ENCODE measurements around the gene PCNX3.
"Not testable (repeated sequence)": the region's sequence is repeated elsewhere in the genome, so short reads cannot be mapped to it uniquely, and the experiment has no call there.

Gene PCNX3

GRCh38 chr11:65634905-65635731, 19.5 kb downstream of the PCNX3 start:
- H3K4me3 ChIP-seq (ENCODE audit: low read depth, low read length): no peak overlapping the region
- DNase-seq (ENCODE audit: low read depth): no peak
- no peak for TF ChIP-seq CTCF (IDR thresholded peaks at IDR 0.05; ENCODE audit: low read depth, low read length, missing control alignments)

- TF ChIP-seq CTCF (IDR thresholded peaks at IDR 0.05; ENCODE audit: low read depth, low read length, missing control alignments): no peak
- no peak for DNase-seq (ENCODE audit: low read depth)
- H3K4me3 ChIP-seq (ENCODE audit: low read depth, low read length): no peak overlapping the region
Observed at GRCh38 chr11:65636108-65637031, 20.8 kb downstream of the PCNX3 start.

- DNase-seq (ENCODE audit: low read depth): no peak
- TF ChIP-seq CTCF (IDR thresholded peaks at IDR 0.05; ENCODE audit: low read depth, low read length, missing control alignments): no peak
- no peak overlapping the region; the same call in 1 of the 2 replicates for H3K4me3 ChIP-seq (ENCODE audit: low read depth, low read length)
Observed at GRCh38 chr11:65637032-65637557, 21.5 kb downstream of the PCNX3 start.

- DNase-seq (ENCODE audit: low read depth): no peak
Observed at GRCh38 chr11:65637794-65638419, 22.3 kb downstream of the PCNX3 start, which contains the start of gene SIPA1. TSS of gene SIPA1 (plus strand) at chr11:65638101. CDS start at chr11:65640922, 2,821 bp downstream.

GRCh38 chr11:65639228-65639597, 23.6 kb downstream of the PCNX3 start:
- DNase-seq (ENCODE audit: low read depth): not testable (repeated sequence)
- H3K4me3 ChIP-seq (ENCODE audit: low read depth, low read length): peak overlapping the region; percentile 80

More at GRCh38 chr11:65637794-65638419, 22.3 kb downstream of the PCNX3 start, which contains the start of gene SIPA1:
- H3K4me3 ChIP-seq (ENCODE audit: low read depth, low read length): peak within 1 kb of the TSS; percentile 80
- no peak for TF ChIP-seq CTCF (IDR thresholded peaks at IDR 0.05; ENCODE audit: low read depth, low read length, missing control alignments)

GRCh38 chr11:65639623-65640482, 24.3 kb downstream of the PCNX3 start:
- peak overlapping the region; percentile 80 for H3K4me3 ChIP-seq (ENCODE audit: low read depth, low read length)
- DNase-seq (ENCODE audit: low read depth): peak; percentile 77
- TF ChIP-seq CTCF (IDR thresholded peaks at IDR 0.05; ENCODE audit: low read depth, low read length, missing control alignments): no peak

Data from GM12864 (cell line).